Erythroblast (primary cell): ENCODE measurements around the gene ZNF579.
"Not testable (repeated sequence)": the region's sequence is repeated elsewhere in the genome, so short reads cannot be mapped to it uniquely, and the experiment has no call there.

Experiments used
- DNase-seq, 2 experiments: peaks; one replicate each; lab custom pipeline; 2025; lab: John Stamatoyannopoulos, UW
- GATA1 ChIP-seq: IDR thresholded peaks from 2 replicates; pipeline ENCODE4 v1.6.1; 2011; ENCODE audit warnings: low read depth, mild to moderate bottlenecking, control low read depth, low read length, moderate library complexity
- POLR2A ChIP-seq: IDR thresholded peaks from 2 replicates; pipeline ENCODE4 v1.6.1; 2011; ENCODE audit warnings: mild to moderate bottlenecking, low read length

Gene ZNF579

DNA sequence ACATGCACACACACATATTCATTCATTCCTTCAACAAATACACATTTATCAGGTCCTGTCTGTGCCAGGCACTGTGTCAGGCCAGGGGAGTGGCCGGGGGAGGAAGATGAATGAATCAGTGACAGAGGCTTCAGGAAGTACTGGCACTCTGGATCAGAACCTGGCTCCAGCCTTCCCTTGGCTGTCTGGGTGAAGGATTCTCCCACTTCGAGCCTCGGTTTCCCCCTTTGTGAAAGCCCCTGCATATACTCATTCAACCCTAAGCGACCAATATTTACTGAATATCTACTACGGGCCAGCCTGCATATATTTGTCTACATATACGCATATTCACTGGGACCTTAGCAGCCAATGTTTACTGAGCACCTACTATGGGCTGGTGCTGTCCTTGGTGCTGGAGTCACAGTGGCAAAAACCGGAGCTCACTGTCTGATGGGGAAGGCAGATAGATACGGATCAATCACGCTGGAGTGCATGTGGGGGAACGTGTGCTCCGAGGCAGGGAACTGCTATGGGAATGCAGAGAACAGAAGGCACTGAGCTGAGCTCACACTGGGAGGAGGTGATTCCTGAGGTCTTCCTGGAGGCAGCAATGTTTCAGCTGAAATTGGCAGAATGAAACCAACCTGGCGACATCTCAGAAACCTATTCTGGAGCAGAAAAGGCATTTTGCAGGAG lies 636 bp upstream of the ZNF579 start:
- no peak for TF ChIP-seq POLR2A
- no peak for TF ChIP-seq GATA1
- peak; percentile 46 to 50 for DNase-seq

GRCh38 chr19:55579766-55580621 lies 654 bp downstream of the ZNF579 start:
- no peak for TF ChIP-seq POLR2A
- no peak for TF ChIP-seq GATA1
- no peak for DNase-seq

DNA sequence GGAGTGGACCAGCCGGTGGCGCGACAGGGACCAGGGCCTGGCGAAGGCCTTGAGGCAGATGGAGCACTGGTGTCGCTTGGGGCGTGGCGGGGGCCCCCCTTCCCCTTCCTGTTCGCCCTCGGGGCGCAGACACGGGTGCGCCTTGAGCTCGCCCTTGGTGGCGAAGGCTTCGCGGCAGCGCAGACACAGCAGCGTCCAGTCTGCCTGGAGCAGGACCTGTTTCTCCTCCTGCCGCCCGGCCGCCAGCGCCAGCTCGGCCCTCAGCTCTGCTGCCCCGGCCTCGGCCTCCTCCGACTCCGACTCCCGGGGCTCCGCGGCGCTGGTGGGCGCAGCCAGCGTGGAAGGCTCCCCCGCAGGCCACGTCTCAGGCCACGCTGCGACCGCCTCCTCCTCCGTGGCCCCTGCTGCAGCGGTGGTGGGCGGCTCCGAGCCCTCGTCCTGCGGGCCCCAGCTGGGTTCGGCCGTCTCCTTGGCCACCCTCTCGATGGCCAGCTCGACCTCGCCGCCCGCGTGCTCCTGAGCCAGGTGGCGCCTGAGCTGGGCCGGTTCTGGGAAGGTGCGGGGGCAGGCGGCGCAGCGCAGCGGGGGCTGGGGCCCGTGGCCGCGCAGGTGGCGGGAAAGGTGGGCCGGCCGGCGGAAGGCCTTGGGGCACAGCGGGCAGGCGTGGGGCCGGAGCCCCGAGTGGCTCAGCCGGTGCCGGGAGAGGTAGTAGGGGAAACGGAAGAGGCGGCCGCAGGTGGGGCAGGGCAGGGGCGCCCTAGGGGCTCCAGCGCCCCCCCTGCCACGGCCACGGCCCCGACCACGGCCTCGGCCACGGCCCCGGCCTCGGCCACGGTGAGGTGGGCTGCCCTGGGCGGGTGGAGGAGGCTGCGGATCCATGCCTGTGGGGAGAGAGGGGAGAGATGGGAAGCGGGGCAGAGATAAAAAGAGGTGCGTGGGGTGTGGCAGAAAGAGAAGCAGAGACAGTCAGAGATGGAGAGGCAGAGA lies 1.6 kb downstream of the ZNF579 start:
- no peak for DNase-seq
- TF ChIP-seq POLR2A (no peak), GATA1 (no peak)

DNA sequence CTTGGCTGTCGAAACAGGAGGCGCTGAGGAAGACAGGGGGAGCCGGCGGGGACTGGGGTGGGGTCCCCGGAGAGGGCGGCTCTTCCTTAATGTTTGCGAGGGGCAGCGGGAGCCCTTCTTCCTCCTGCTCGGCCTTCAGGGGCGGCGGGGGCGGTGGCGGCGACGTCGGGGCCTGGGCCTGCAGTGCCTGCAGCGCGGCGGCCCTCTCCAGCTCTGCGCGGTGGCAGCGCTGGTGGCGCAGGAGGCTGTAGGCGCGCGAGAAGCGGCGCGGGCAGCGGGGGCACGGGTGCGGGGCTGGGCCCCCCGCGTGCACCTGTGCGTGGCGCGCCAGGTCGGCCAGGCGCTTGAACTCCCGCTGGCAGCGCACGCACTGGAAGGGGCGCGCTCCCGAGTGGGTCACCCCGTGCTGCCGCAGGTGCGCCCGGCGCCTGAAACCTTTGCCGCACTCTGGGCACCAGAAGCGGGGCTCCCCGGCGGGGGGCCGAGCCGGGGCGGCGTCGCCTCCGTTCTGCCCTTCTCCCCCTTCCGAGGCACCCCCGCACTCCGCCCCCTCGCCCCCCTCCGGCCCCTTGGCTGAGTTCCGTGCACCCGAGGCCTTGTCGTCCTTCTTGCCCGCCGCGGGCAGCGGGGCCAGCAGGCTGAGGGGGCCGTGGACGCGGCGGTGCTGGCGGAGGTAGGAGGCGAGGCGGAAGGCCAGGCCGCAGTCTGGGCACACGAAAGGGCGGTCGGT lies 2.5 kb downstream of the ZNF579 start:
- no peak for TF ChIP-seq POLR2A
- no peak for TF ChIP-seq GATA1
- no peak for DNase-seq

DNA sequence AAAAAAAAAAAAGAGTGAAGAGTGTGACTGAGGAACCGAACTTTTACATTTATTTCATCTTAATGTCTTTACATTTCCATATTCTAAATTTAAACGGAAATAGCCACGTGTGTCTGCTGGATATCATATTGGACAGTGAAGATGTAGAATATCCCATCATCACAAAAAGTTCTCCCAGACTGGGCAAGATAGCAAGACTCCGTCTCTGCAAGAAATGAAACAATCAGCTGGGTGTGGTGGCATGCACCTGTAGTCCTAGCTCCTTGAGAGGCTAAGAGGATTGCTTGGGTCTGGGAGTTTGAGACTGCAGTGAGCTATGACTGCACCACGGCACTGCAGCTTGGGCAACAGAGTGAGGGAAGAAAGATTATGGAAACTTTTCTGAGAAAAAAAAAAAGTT lies 3.9 kb downstream of the ZNF579 start:
- DNase-seq: no peak
- TF ChIP-seq GATA1 (no peak), POLR2A (no peak)

- DNase-seq: not testable (repeated sequence)
Measured at GRCh38 chr19:55573929-55574328, 6.7 kb downstream of the ZNF579 start.

- DNase-seq: not testable (repeated sequence)
Measured at GRCh38 chr19:55569477-55569876, 11.2 kb downstream of the ZNF579 start.

- TF ChIP-seq POLR2A: no peak
- TF ChIP-seq GATA1: no peak
Measured at GRCh38 chr19:55567708-55568328, 12.8 kb downstream of the ZNF579 start.

GRCh38 chr19:55566823-55567222 lies 13.8 kb downstream of the ZNF579 start:
- TF ChIP-seq POLR2A (no peak), GATA1 (no peak)
- no peak for DNase-seq

More at GRCh38 chr19:55567708-55568328, 12.8 kb downstream of the ZNF579 start:
- DNase-seq: no peak

DNA sequence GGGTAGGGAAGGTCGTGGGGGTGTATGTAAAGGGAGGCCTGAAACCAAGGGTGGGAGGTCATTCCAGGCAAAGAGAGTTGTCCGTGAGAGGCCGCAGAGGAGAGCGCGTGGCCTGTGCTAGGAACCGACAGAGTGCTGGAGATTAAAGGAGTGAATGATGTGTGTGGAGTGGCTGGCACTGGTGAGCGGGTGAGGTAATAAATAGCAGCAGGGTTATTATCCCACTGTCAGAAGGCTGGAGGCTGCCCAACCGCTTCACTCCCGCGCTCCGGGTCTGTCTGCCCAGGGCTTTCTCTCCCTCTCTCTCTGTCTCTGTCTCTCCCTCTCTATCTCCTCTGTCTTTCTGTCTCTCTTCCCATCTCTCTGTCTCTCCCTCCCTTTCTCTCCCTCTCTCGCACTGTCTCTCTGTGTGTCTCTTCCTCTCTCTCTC lies 17.4 kb downstream of the ZNF579 start:
- no peak for DNase-seq
- TF ChIP-seq POLR2A (no peak), GATA1 (no peak)

GRCh38 chr19:55559684-55560083 lies 21.0 kb downstream of the ZNF579 start:
- no peak for TF ChIP-seq POLR2A
- DNase-seq: no peak

GRCh38 chr19:55554741-55555152 lies 25.9 kb downstream of the ZNF579 start:
- TF ChIP-seq GATA1 (no peak), POLR2A (no peak)
- DNase-seq: no peak

DNA sequence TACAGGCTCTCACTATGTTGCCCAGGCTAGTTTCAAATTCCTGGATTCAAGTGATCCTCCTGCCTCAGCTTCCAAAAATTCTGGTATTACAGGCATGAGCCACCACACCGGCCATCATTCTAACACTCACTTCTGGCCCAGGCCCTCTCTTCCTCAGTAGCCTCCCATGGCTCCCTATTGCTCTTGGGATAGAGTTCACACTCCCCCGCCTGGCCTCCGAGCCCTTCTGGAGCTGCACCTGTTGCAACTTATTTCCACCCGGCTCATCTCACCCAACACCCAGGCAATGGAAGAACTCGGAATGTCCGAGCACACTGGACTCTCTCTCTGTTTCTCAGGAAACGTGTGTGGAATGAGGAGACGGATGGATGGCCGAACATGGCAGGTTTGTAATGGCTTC lies 26.3 kb downstream of the ZNF579 start:
- no peak for TF ChIP-seq GATA1
- no peak for DNase-seq
